OCI-LY1 (cell line): ENCODE data around the gene ADAMTS3.

ENCODE experiments used
- EZH2 ChIP-seq: fragments of 200-600 bp; sonication (generic), shearing (Covaris generic); IDR thresholded peaks from 2 replicates; pipeline ENCODE4 v1.8.0; 2017; ENCODE audit warnings: borderline replicate concordance, mixed run types, mild to moderate bottlenecking, antibody characterized with exemption, low read length, moderate library complexity, mixed read lengths
- TF ChIP-seq, protein P1 (sequence below): fragments of 200-600 bp; sonication (generic), shearing (Covaris generic); IDR thresholded peaks from 2 replicates; pipeline ENCODE4 v1.5.1; 2017; ENCODE audit warnings: mild to moderate bottlenecking, antibody characterized with exemption, low read length, moderate library complexity, mixed read lengths

DNA sequence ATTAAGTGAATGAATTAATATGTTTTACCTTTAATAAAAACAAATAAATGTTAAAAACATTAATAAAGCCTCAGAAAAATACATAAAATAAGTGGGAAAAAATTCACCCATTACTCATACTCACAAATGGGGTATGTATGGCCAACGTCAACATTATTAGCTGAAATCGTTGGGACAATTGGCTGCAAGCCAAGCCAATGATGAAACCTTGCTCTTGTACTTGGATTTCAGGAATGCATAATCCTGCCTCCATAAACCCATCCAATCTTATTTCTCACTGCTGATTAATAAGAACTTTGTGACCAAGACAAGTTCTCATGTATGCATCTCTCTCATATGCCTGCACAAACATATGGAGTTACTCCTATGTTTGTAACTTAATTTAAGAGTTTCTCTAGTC is 35.3 kb upstream of the ADAMTS3 start:
- TF ChIP-seq, protein P1, sequence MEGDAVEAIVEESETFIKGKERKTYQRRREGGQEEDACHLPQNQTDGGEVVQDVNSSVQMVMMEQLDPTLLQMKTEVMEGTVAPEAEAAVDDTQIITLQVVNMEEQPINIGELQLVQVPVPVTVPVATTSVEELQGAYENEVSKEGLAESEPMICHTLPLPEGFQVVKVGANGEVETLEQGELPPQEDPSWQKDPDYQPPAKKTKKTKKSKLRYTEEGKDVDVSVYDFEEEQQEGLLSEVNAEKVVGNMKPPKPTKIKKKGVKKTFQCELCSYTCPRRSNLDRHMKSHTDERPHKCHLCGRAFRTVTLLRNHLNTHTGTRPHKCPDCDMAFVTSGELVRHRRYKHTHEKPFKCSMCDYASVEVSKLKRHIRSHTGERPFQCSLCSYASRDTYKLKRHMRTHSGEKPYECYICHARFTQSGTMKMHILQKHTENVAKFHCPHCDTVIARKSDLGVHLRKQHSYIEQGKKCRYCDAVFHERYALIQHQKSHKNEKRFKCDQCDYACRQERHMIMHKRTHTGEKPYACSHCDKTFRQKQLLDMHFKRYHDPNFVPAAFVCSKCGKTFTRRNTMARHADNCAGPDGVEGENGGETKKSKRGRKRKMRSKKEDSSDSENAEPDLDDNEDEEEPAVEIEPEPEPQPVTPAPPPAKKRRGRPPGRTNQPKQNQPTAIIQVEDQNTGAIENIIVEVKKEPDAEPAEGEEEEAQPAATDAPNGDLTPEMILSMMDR, result no peak
- no peak for TF ChIP-seq EZH2
